ENCODE data around the gene CDS1.
"Not testable (repeated sequence)": the region's sequence is repeated elsewhere in the genome, so short reads cannot be mapped to it uniquely, and the experiment has no call there.

Gene CDS1

DNA sequence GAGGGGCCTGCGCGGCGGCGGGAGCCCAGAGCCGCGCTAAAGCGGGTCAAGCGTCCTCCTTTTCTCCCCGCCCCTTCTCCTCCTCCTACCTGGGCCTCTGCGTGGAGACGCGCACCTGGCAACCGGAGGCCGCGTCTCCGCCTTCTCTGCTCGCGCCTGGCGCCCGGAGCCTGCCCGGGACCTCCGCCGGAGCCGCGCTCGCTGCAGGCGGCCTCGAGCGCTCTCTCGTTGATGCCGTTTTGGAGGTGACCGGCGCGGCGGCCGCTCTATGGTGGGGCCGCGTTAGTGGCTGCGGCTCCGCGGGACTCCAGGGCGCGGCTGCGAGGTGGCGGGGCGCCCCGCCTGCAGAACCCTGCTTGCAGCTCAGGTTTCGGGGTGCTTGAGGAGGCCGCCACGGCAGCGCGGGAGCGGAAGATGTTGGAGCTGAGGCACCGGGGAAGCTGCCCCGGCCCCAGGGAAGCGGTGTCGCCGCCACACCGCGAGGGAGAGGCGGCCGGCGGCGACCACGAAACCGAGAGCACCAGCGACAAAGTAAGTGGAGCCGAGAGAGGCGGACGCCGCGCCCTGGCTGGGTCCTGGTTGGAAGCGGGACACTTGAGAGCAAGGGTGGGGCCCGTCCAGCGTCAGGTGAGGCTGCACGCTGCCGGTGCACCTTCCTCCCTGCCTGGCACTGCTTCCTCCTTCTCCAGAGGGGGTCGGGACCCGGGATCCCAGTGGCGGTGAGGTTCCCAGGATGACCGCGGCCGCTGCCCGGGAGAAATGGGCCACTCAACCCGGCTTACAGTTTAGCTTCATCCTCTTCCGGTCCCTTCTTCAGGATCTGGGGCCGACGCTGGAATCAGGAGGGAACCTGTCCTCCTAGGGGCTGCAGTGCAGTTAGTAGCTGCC, at the start of gene CDS1:
Gene CDS1 (plus strand): TSS at position 140 of the 888 bp plus-strand sequence. CDS start 275 bp downstream, at position 415.
- no peak for DNase-seq

DNA sequence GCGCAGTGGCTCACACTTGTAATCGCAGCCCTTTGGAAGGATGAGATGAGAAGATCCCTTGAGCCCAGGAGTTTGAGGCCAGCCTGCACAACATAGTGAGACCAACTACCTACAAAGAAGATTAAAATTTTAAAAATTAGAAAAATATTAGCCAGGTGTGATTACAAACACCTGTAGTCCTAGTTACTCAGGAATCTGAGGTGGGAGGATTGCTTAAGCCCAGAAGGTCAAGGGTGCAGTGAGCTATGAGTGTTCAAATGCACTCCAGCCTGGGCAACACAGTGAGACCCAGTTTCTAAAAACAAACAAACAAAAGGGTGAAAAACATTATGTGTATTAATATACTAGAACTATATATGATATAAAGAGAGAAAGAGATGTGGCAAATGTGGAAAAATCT, 47.0 kb upstream of the CDS1 start:
- no peak for DNase-seq

GRCh38 chr4:84545093-84545492, 37.8 kb upstream of the CDS1 start:
- no peak for DNase-seq

DNA sequence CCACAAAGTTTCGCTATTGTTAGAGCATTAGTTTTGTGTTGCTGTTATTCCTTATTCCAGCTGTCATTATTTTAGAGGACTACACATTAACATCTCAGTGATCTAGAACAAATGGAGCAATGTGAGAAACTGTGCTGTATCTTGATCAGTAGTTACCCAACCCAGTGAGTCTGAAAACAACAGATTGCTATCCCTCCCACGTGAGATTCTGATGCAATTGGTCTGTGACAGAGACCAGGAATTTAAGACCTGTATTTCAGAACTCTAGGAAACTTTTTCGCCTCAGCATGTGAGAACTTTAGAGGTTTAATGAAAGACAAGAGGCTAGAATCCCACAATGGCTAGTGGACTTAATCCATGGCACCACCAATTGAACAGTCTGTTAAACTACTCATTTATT, 35.7 kb upstream of the CDS1 start:
- no peak for DNase-seq

DNA sequence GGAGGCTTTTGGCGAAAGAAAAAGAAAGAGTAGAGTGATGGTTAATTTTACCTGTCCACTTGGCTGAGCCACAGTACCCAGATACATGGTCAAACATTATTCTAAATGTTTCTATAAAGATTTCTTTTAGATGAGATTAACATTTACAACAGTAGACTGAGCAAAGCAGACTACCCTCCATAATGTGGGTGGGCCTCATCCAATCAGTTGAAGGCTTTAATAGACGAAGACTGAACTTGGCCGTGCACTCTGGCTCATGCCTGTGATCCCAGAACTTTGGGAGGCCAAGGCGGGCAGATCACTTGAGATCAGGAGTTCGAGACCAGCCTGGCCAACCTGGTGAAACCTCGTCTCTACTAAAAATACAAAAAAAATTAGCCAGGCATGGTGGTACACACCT, 33.7 kb upstream of the CDS1 start:
- DNase-seq, result not testable (repeated sequence)

GRCh38 chr4:84562156-84562555, 20.8 kb upstream of the CDS1 start:
- no peak for DNase-seq

DNA sequence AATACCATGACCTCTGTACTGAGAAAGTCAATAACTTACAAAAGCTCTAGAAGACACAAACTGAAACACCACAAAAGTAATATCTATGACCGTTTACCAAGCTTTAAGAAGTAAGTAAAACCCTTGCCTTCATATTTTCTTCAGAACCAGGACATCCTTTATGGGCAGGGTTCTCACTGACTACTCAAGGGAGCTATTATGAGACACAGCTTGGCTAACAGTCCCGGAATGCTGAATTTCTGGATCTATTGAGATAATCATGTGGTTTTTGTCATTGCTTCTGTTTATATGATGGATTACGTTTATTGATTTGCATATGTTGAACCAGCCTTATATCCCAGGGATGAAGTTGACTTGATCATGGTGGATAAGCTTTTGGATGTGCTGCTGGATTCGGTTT, 19.9 kb upstream of the CDS1 start:
- no peak for DNase-seq

DNA sequence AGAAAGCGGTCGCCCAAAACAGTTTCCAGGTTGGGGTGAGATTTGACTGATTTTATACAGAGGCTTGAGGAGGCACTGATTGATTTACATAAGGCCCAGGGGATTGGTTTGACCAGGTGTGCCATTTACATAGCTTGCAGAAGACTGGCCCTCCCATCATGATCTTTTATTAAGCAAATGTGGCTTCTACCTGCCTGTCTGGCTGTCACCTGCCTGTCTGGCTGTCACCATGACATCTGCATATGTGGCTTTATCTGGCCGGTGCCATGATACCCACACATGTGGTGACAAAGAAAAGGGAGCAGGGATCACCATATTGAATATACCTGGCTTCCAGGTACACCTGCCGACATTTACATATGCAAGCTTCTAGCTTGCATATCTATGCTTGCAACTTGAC, 17.0 kb upstream of the CDS1 start:
- DNase-seq, result no peak

DNA sequence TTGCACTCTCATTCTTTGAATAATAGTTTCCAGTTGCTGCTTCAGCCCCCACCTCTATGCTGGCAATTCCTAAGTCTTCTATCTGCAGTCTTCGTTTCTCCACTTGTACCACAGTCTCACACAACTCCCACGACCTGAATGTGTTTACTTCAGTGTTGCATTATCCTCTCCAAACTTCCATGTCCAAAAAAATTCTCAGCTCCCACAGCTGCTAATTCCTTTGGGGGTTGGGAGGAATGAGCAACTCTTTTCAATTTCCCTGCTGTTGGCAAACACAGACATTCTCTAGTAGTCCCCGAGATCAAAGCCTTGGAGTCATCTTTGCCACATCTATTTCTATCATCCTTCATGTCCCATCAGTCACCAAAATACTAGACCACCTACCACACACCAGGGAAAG, 14.4 kb upstream of the CDS1 start:
- DNase-seq, result no peak

DNA sequence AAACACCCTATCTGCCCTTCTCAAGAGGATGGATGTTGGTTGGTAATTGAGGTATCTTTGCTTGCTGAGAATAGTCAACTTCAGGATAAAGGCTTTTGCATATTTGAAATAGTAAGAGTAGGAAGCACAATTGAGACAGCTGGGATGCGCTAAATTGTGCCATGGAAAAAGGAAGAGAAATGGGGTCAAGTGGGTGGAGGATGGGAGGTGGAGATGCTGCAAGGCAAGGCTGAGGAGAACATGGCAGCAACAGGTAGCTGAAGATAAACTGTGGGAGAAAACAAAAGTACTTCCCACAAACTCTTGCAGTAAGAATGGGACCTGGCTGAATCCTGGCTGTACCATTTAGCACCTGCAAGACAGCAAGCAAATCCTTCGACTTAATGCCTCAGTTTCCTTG, 13.9 kb upstream of the CDS1 start:
- DNase-seq, result no peak

GRCh38 chr4:84573385-84574068, 9.4 kb upstream of the CDS1 start:
- no peak for DNase-seq

- DNase-seq, result no peak
Observed at GRCh38 chr4:84574069-84574720, 8.7 kb upstream of the CDS1 start.

- no peak for DNase-seq
Observed at GRCh38 chr4:84578540-84579402, 4.2 kb upstream of the CDS1 start.

DNA sequence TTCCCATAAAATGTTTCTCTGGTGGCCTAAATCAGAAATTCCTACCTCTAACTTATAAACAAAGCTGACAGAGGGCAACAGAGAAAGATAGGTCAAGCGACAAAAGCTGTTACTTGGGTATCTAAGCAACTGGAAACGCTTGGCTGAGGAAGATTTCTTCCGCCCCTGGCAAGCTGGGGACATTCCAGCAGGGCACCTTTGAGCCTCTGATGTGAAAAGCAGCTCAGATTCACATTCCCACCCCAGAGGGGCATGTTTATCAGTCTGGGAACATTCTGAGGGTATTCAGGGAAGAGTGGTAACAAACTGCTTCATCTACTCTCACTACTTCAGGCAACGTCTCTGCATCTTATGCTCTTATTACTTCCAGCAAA, 3.5 kb upstream of the CDS1 start:
- no peak for DNase-seq

GRCh38 chr4:84582302-84582987, 482 bp upstream of the CDS1 start:
- peak; percentile 53 for DNase-seq

DNA sequence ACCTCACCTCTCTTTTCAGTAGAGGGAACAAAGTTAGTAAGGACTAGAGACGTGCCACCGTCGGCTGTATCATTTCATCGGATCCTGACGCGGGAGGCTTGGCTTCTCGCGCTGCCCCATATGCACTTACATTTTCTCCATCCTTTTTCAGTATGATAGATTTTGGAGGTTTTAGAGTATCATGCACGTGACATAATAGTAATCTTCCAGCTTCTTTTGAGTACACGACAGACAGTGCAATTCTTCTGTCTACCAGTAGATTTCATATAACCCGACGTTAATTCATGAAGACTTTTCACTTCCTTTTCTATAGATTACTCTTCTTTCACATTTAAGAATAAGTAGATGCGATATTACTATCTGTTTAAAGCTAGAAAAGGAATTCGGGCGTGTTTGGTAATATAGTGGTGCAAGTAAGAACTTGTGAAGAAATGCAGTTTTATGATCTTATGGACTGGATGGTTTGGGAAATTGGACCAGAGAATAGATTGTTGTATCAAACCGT, 1.0 kb downstream of the CDS1 start:
- DNase-seq, result no peak

GRCh38 chr4:84585251-84585650, 2.3 kb downstream of the CDS1 start:
- DNase-seq, result no peak

DNA sequence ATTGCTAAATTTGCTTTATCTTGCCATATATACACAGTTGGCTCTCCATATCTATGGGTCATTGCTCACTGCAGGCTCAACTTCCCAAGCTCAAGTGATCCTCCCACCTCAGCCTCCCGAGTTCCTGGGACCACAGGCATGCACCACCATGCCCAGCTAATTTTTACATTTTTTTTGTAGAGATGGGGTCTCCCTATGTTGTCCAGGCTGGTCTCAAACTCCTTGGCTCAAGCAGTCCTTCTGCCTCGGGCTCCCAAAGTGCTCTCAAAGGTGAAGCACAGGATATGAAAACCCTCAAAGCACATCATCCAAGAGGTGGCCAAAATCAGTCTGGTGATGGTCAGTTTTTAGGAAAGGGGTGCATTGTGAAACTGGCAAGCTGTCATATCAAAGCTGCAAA, 11.8 kb downstream of the CDS1 start:
- DNase-seq, result no peak

DNA sequence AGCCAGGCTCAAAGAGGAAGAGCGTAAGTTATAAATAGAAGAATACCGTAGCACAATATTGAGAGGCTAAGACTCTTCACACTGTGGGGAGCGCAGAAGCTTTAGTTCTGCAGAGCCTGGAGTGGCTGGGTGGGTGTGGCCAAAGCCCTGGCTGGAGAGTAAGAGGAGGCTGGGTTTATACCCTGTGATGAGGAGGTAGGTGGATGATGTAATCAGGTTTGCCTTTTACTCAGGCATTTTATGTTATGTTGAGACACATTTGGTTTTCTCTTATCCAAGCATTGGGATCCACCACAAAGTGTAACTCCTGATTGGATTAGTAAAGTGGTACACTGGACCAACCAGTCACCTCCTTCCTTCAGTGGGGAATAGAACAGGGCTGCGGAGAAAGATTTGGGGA, 13.9 kb downstream of the CDS1 start:
- no peak for DNase-seq

DNA sequence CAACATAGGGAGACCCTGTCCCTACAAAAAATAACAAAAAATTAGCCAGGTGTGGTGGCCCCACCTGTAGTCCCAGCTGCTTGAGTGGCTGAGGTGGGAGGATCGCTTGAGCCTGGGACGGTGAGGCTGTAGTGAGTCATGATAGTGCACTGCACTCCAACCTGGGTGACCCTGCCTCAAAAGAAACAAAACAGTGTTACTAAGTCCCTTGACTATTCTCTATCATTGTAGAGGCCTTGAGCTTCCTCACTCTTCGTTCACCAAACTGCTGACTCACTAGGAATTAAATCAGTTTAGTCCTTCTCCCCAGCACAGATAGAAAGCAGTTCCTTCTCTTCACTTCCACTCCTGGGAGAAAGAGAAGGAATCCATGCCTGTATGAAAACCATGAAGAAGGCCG, 14.5 kb downstream of the CDS1 start:
- no peak for DNase-seq

DNA sequence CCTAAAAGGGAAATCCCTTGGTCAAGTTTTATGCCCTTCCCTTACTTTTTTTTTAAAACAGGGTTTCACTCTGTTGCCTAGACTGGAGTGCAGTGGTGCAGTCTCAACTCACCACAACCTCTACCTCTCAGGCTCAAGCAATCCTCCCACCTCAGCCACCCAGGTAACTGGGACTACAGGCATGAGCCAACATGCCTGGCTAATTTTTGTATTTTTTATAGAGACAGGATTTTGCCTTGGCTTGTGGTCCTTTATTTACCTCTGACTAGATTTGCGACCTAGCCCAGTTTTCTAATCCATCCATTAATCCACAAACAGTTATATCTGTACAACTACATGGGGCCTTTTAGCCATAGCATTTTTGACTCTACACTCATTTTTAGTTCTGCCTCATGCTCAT, 23.7 kb downstream of the CDS1 start:
- DNase-seq, result no peak

- no peak for DNase-seq
Observed at GRCh38 chr4:84611531-84611930, 28.6 kb downstream of the CDS1 start.

Measured in DMS 273 treated with DMSO at 0.1 percent for 48 hours (cell line).